WTC11 (cell line): ENCODE data around the gene SEC24C.

Experiments
- ATF6 ChIP-seq: sonication (generic); formaldehyde crosslinking; IDR thresholded peaks from 2 replicates; pipeline ENCODE4 v1.8.1; 2023; ENCODE audit warnings: mild to moderate bottlenecking, missing genetic modification reagents
- CREB1 ChIP-seq: sonication (generic); formaldehyde crosslinking; IDR thresholded peaks from 2 replicates; pipeline ENCODE4 v1.8.0; 2023; ENCODE audit warnings: mild to moderate bottlenecking, missing genetic modification reagents
- ESRRA ChIP-seq: sonication (generic); formaldehyde crosslinking; IDR thresholded peaks from 2 replicates; pipeline ENCODE4 v1.8.1; 2022; ENCODE audit warnings: mild to moderate bottlenecking, missing genetic modification reagents, borderline replicate concordance
- NR1H2 ChIP-seq: sonication (generic); formaldehyde crosslinking; IDR thresholded peaks from 2 replicates; pipeline ENCODE4 v1.9.0; 2021; ENCODE audit warnings: mild to moderate bottlenecking, moderate library complexity, missing genetic modification reagents
- SP1 ChIP-seq: sonication (generic); formaldehyde crosslinking; conservative IDR thresholded peaks from 2 replicates; pipeline ENCODE4 v1.8.1; 2022; ENCODE audit warnings: missing genetic modification reagents
- TEAD1 ChIP-seq: sonication (generic); formaldehyde crosslinking; IDR thresholded peaks from 2 replicates; pipeline ENCODE4 v1.8.0; 2022; ENCODE audit warnings: mild to moderate bottlenecking, missing genetic modification reagents
- TF ChIP-seq, protein P1 (sequence below): fragments of 250-450 bp; sonication (Bioruptor Pico); conservative IDR thresholded peaks from 2 replicates; pipeline ENCODE4 v1.9.0; 2021; ENCODE audit warnings: mild to moderate bottlenecking
- TF ChIP-seq, protein P2 (sequence below): fragments of 200-600 bp; IDR thresholded peaks from 2 replicates; pipeline ENCODE4 v1.8.0; 2022; ENCODE audit warnings: antibody characterized with exemption

GRCh38 chr10:73761781-73762180 is 17.6 kb downstream of the SEC24C start:
- TF ChIP-seq ATF6 (no peak), SP1 (CRISPR knock-in tag) (no peak), NR1H2 (no peak), TEAD1 (no peak), ESRRA (CRISPR knock-in tag) (no peak), CREB1 (CRISPR knock-in tag) (no peak)
- TF ChIP-seq, protein P1, sequence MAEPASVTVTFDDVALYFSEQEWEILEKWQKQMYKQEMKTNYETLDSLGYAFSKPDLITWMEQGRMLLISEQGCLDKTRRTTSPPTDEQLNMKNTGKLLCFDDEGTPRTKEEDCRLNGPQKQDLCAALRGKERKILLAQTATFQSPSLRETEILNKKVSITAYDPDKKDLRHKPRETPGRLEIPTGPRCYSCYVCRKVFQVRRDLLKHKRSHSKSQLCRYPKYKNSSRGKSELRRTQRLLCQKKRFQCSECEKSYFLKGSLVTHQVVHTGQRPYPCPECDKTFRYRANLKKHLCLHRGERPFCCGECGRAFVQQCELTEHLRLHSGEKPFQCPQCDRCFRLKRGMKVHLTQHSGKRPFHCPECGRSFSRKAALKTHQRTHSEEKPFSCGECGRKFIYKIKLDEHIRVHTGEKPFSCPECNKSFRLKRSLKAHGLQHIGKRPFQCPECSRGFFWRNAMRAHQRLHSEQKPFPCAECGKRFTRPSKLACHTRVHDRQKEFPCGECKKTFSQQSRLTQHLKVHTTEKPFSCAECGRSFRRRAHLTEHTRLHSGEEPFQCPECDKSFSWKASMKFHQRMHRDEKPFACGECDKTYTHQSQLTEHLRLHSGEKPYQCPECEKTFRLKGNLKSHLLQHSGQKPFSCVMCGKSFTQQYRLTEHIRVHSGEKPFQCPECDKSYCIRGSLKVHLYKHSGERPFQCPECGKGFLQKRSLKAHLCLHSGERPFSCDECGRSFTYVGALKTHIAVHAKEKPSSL, result no peak
- TF ChIP-seq, protein P2, sequence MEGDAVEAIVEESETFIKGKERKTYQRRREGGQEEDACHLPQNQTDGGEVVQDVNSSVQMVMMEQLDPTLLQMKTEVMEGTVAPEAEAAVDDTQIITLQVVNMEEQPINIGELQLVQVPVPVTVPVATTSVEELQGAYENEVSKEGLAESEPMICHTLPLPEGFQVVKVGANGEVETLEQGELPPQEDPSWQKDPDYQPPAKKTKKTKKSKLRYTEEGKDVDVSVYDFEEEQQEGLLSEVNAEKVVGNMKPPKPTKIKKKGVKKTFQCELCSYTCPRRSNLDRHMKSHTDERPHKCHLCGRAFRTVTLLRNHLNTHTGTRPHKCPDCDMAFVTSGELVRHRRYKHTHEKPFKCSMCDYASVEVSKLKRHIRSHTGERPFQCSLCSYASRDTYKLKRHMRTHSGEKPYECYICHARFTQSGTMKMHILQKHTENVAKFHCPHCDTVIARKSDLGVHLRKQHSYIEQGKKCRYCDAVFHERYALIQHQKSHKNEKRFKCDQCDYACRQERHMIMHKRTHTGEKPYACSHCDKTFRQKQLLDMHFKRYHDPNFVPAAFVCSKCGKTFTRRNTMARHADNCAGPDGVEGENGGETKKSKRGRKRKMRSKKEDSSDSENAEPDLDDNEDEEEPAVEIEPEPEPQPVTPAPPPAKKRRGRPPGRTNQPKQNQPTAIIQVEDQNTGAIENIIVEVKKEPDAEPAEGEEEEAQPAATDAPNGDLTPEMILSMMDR, result no peak
